ENCODE measurements around the gene DDX39A.

DDX39A gene

GRCh38 chr19:14439014-14439413 is 19.9 kb upstream of the DDX39A start:
- Histone ChIP-seq H3K9ac (ENCODE audit: low read length) (no peak overlapping the region), H3K23ac (ENCODE audit: low read length) (no peak overlapping the region), H3K14ac (ENCODE audit: low read length) (no peak overlapping the region), H3K4me1 (ENCODE audit: control insufficient read depth in 1 of 2, insufficient read depth in 2 of 2, low read length in 2 of 2) (peaks cover 7 to 10% of the 10 kb centered on the region in 2 experiments), H2BK12ac (ENCODE audit: low read length) (no peak overlapping the region), H3K18ac (ENCODE audit: low read length) (no peak overlapping the region), H3K4me2 (ENCODE audit: low read length) (no peak overlapping the region), H3K27ac (ENCODE audit: low read depth, low read length) (no peak overlapping the region), H3K4me3 (ENCODE audit: low read depth, low read length) (no peak overlapping the region), H2BK5ac (ENCODE audit: low read depth, low read length, poor library complexity) (no peak overlapping the region), H2AFZ (ENCODE audit: insufficient read depth, low read length, poor library complexity) (no peak overlapping the region), H3K27me3 (ENCODE audit: insufficient read depth, low read length) (no peaks in the 10 kb centered on the region), H3K79me1 (ENCODE audit: low read length) (peaks cover 2% of the 10 kb centered on the region), H4K12ac (ENCODE audit: low read depth, low read length) (no peak overlapping the region), H3K79me2 (ENCODE audit: control insufficient read depth, insufficient read depth, low read length, poor library complexity) (no peaks in the 10 kb centered on the region), H2BK120ac (ENCODE audit: insufficient read depth, low read length, poor library complexity) (no peak overlapping the region), H4K8ac (ENCODE audit: low read depth, low read length) (no peak overlapping the region), H3K4ac (ENCODE audit: low read depth, low read length) (no peak overlapping the region), H4K91ac (ENCODE audit: low read depth, low read length) (no peak overlapping the region), H3K36me3 (ENCODE audit: control insufficient read depth in 1 of 2, insufficient read depth in 2 of 2, low read length in 2 of 2) (peaks cover 15 to 21% of the 10 kb centered on the region in 2 experiments), H3K9me3 (ENCODE audit: insufficient read depth, low read depth, low read length) (peaks cover 8% of the 10 kb centered on the region), H2AK5ac (ENCODE audit: low read length) (no peak overlapping the region)
- WGBS (ENCODE audit: extremely low coverage, insufficient coverage, insufficient read length) = no CpG with 5 or more reads among the region's 9 CpGs
- no peak for DNase-seq

GRCh38 chr19:14437578-14438140 is 18.5 kb upstream of the DDX39A start:
- Histone ChIP-seq H4K12ac (ENCODE audit: low read depth, low read length) (no peak overlapping the region), H4K8ac (ENCODE audit: low read depth, low read length) (no peak overlapping the region), H2BK120ac (ENCODE audit: insufficient read depth, low read length, poor library complexity) (no peak overlapping the region), H2AFZ (ENCODE audit: insufficient read depth, low read length, poor library complexity) (no peak overlapping the region), H2AK5ac (ENCODE audit: low read length) (no peak overlapping the region), H3K79me1 (ENCODE audit: low read length) (peaks cover 7% of the 10 kb centered on the region), H2BK5ac (ENCODE audit: low read depth, low read length, poor library complexity) (no peak overlapping the region), H3K4me2 (ENCODE audit: low read length) (no peak overlapping the region), H3K4me1 (ENCODE audit: control insufficient read depth in 1 of 2, insufficient read depth in 2 of 2, low read length in 2 of 2) (peaks cover 13 to 16% of the 10 kb centered on the region in 2 experiments), H3K9me3 (ENCODE audit: insufficient read depth, low read depth, low read length) (peaks cover 2% of the 10 kb centered on the region), H3K36me3 (ENCODE audit: control insufficient read depth in 1 of 2, insufficient read depth in 2 of 2, low read length in 2 of 2) (peaks cover 3 to 8% of the 10 kb centered on the region in 2 experiments), H3K4ac (ENCODE audit: low read depth, low read length) (no peak overlapping the region), H3K4me3 (ENCODE audit: low read depth, low read length) (no peak overlapping the region), H3K18ac (ENCODE audit: low read length) (no peak overlapping the region), H3K79me2 (ENCODE audit: control insufficient read depth, insufficient read depth, low read length, poor library complexity) (peaks cover 2% of the 10 kb centered on the region), H3K14ac (ENCODE audit: low read length) (no peak overlapping the region), H3K9ac (ENCODE audit: low read length) (no peak overlapping the region), H3K27me3 (ENCODE audit: insufficient read depth, low read length) (no peaks in the 10 kb centered on the region), H3K27ac (ENCODE audit: low read depth, low read length) (no peak overlapping the region), H2BK12ac (ENCODE audit: low read length) (no peak overlapping the region), H3K23ac (ENCODE audit: low read length) (no peak overlapping the region), H4K91ac (ENCODE audit: low read depth, low read length) (no peak overlapping the region)
- WGBS (ENCODE audit: extremely low coverage, insufficient coverage, insufficient read length) = no CpG with 5 or more reads among the region's 7 CpGs
- peak; percentile 90 to 95 for DNase-seq

GRCh38 chr19:14435320-14436050 is 16.3 kb upstream of the DDX39A start:
- Histone ChIP-seq H3K27me3 (ENCODE audit: insufficient read depth, low read length) (no peaks in the 10 kb centered on the region), H3K14ac (ENCODE audit: low read length) (no peak overlapping the region), H3K79me1 (ENCODE audit: low read length) (peaks cover 7% of the 10 kb centered on the region), H2AFZ (ENCODE audit: insufficient read depth, low read length, poor library complexity) (no peak overlapping the region), H3K4me3 (ENCODE audit: low read depth, low read length) (no peak overlapping the region), H4K8ac (ENCODE audit: low read depth, low read length) (no peak overlapping the region), H2BK120ac (ENCODE audit: insufficient read depth, low read length, poor library complexity) (no peak overlapping the region), H3K23ac (ENCODE audit: low read length) (no peak overlapping the region), H3K79me2 (ENCODE audit: control insufficient read depth, insufficient read depth, low read length, poor library complexity) (peaks cover 2% of the 10 kb centered on the region), H2BK12ac (ENCODE audit: low read length) (no peak overlapping the region), H4K12ac (ENCODE audit: low read depth, low read length) (no peak overlapping the region), H3K9me3 (ENCODE audit: insufficient read depth, low read depth, low read length) (no peaks in the 10 kb centered on the region), H3K27ac (ENCODE audit: low read depth, low read length) (no peak overlapping the region), H2BK5ac (ENCODE audit: low read depth, low read length, poor library complexity) (no peak overlapping the region), H3K4ac (ENCODE audit: low read depth, low read length) (no peak overlapping the region), H3K18ac (ENCODE audit: low read length) (no peak overlapping the region), H3K4me1 (ENCODE audit: control insufficient read depth in 1 of 2, insufficient read depth in 2 of 2, low read length in 2 of 2) (peaks cover 13 to 16% of the 10 kb centered on the region in 2 experiments), H3K4me2 (ENCODE audit: low read length) (no peak overlapping the region), H4K91ac (ENCODE audit: low read depth, low read length) (no peak overlapping the region), H3K9ac (ENCODE audit: low read length) (no peak overlapping the region), H2AK5ac (ENCODE audit: low read length) (no peak overlapping the region), H3K36me3 (ENCODE audit: control insufficient read depth in 1 of 2, insufficient read depth in 2 of 2, low read length in 2 of 2) (peaks cover 0 to 2% of the 10 kb centered on the region in 2 experiments)
- peak in 1 of 2 donors; percentile 8 for DNase-seq
- no CpG with 5 or more reads among the region's 17 CpGs for WGBS (ENCODE audit: extremely low coverage, insufficient coverage, insufficient read length)

- Histone ChIP-seq H3K9ac (ENCODE audit: low read length) (no peak overlapping the region), H3K4me3 (ENCODE audit: low read depth, low read length) (no peak overlapping the region), H3K27ac (ENCODE audit: low read depth, low read length) (no peak overlapping the region), H4K12ac (ENCODE audit: low read depth, low read length) (no peak overlapping the region), H3K14ac (ENCODE audit: low read length) (no peak overlapping the region), H2AFZ (ENCODE audit: insufficient read depth, low read length, poor library complexity) (no peak overlapping the region), H2AK5ac (ENCODE audit: low read length) (peak overlapping the region; percentile 27), H4K8ac (ENCODE audit: low read depth, low read length) (peak overlapping the region; percentile 23), H2BK12ac (ENCODE audit: low read length) (no peak overlapping the region), H3K27me3 (ENCODE audit: insufficient read depth, low read length) (no peaks in the 10 kb centered on the region), H3K4me1 (ENCODE audit: control insufficient read depth in 1 of 2, insufficient read depth in 2 of 2, low read length in 2 of 2) (peaks cover 8 to 16% of the 10 kb centered on the region in 2 experiments), H3K23ac (ENCODE audit: low read length) (no peak overlapping the region), H3K79me2 (ENCODE audit: control insufficient read depth, insufficient read depth, low read length, poor library complexity) (peaks cover 2% of the 10 kb centered on the region), H2BK5ac (ENCODE audit: low read depth, low read length, poor library complexity) (no peak overlapping the region), H3K79me1 (ENCODE audit: low read length) (peaks cover 7% of the 10 kb centered on the region), H3K9me3 (ENCODE audit: insufficient read depth, low read depth, low read length) (no peaks in the 10 kb centered on the region), H3K4me2 (ENCODE audit: low read length) (no peak overlapping the region), H3K4ac (ENCODE audit: low read depth, low read length) (no peak overlapping the region), H2BK120ac (ENCODE audit: insufficient read depth, low read length, poor library complexity) (no peak overlapping the region), H3K36me3 (ENCODE audit: control insufficient read depth in 1 of 2, insufficient read depth in 2 of 2, low read length in 2 of 2) (peaks cover 0 to 2% of the 10 kb centered on the region in 2 experiments), H3K18ac (ENCODE audit: low read length) (no peak overlapping the region), H4K91ac (ENCODE audit: low read depth, low read length) (no peak overlapping the region)
- no CpG with 5 or more reads among the region's 23 CpGs for WGBS (ENCODE audit: extremely low coverage, insufficient coverage, insufficient read length)
- DNase-seq = peak; percentile 94 to 95
These were observed 15.6 kb upstream of the DDX39A start for GRCh38 chr19:14434543-14435319.

Measured in trophoblast cell (in vitro differentiated cells and primary cell).